Neuron (in vitro differentiated cells): ENCODE results near the gene GPX4.

Experiments
- H2AFZ ChIP-seq: one replicate; pipeline ENCODE4 v1.6.1; 2013; ENCODE audit warnings: low read depth, mild to moderate bottlenecking, inconsistent platforms, low read length, moderate library complexity
- H3K27me3 ChIP-seq: one replicate; pipeline ENCODE4 v1.6.1; 2013; ENCODE audit warnings: low read length; ENCODE audit not compliant: insufficient read depth
- H3K36me3 ChIP-seq: one replicate; pipeline ENCODE4 v1.6.1; 2013; ENCODE audit warnings: low read length; ENCODE audit not compliant: insufficient read depth
- H3K4me1 ChIP-seq: one replicate; pipeline ENCODE4 v1.6.1; 2013; ENCODE audit warnings: low read length; ENCODE audit not compliant: insufficient read depth
- H3K4me3 ChIP-seq: 2 replicates; pipeline ENCODE4 v1.5.1; 2013; ENCODE audit warnings: mild to moderate bottlenecking, low read length, moderate library complexity
- H3K9me3 ChIP-seq: one replicate; pipeline ENCODE4 v1.6.1; 2013; ENCODE audit warnings: low read length

Gene GPX4

GRCh38 chr19:1084024-1084868 is 19.5 kb upstream of the GPX4 start:
- no peak overlapping the region for H3K4me3 ChIP-seq
- no peaks in the 10 kb centered on the region for H3K27me3 ChIP-seq
- H3K9me3 ChIP-seq: no peaks in the 10 kb centered on the region
- H3K4me1 ChIP-seq: no peaks in the 10 kb centered on the region
- H2AFZ ChIP-seq: no peak overlapping the region
- peaks cover 18% of the 10 kb centered on the region for H3K36me3 ChIP-seq

DNA sequence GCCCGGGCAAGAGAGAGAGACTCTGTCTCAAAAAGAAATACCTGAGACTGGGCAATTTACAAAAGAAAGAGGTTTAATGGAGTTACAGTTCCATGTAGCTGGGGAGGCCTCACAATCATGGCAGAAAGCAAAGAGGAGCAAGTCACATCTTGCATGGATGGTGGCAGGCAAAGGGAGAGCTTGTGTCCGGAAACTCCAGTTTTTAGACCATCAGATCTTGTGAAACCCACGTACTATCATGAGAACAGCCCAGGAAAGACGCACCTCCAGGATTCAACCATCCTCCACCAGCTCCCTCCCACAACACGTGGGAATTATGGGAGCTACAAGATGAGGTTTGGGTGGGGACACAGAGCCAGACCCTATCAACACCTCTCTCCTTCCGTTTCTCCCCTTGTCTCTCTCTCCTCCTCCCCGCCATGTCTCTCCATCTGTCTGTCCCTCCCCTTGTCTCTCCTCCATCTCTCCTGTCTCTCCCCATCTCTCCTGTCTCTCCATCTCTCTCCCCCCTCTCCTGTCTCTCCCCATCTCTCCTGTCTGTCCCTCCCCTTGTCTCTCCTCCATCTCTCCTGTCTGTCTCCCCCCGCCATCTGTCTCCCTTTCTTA is 18.6 kb upstream of the GPX4 start:
- no peak overlapping the region for H3K4me3 ChIP-seq
- no peaks in the 10 kb centered on the region for H3K9me3 ChIP-seq
- H3K27me3 ChIP-seq: no peaks in the 10 kb centered on the region
- peaks cover 22% of the 10 kb centered on the region for H3K36me3 ChIP-seq
- H2AFZ ChIP-seq: no peak overlapping the region
- H3K4me1 ChIP-seq: no peaks in the 10 kb centered on the region

DNA sequence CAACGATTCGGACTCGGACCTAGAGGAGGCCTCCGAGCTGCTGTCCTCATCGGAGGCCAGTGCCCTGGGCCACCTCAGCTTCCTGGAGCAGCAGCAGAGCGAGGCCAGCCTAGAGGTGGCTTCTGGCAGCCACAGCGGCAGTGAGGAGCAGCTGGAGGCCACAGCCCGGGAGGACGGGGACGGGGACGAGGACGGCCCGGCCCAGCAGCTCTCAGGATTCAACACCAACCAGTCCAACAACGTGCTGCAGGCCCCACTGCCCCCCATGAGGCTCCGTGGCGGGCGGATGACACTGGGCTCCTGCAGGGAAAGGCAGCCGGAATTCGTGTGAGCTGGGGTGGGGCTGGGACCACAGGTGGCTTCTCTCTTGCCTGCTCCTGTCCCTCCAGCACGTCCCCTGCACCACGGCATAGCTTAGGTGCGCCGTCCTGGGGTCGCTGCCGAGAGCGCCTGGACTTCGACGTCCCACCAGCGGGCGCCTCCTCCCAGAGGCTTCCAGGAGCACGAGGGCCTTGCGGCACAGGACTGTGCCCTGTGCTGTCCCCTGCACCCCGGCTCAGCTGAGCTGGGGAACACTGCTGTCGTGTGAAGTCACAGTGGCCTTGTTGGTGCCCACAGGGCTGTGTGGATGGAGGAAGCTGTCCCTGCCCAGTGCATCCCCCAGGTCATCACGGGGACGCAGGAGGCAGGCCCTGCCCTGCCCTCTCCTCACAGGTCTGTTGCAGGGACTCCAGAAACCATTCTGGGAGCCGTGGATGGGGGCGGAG is 17.9 kb upstream of the GPX4 start:
- H3K9me3 ChIP-seq: no peaks in the 10 kb centered on the region
- H3K27me3 ChIP-seq: no peaks in the 10 kb centered on the region
- H3K4me3 ChIP-seq: no peak overlapping the region
- no peak overlapping the region for H2AFZ ChIP-seq
- H3K4me1 ChIP-seq: no peaks in the 10 kb centered on the region
- H3K36me3 ChIP-seq: peaks cover 25% of the 10 kb centered on the region

- Histone ChIP-seq H3K27me3 (no peaks in the 10 kb centered on the region), H3K36me3 (peaks cover 30% of the 10 kb centered on the region), H2AFZ (no peak overlapping the region), H3K4me3 (no peak overlapping the region), H3K4me1 (no peaks in the 10 kb centered on the region), H3K9me3 (no peaks in the 10 kb centered on the region)
Measured at GRCh38 chr19:1086613-1087012, 17.2 kb upstream of the GPX4 start.

DNA sequence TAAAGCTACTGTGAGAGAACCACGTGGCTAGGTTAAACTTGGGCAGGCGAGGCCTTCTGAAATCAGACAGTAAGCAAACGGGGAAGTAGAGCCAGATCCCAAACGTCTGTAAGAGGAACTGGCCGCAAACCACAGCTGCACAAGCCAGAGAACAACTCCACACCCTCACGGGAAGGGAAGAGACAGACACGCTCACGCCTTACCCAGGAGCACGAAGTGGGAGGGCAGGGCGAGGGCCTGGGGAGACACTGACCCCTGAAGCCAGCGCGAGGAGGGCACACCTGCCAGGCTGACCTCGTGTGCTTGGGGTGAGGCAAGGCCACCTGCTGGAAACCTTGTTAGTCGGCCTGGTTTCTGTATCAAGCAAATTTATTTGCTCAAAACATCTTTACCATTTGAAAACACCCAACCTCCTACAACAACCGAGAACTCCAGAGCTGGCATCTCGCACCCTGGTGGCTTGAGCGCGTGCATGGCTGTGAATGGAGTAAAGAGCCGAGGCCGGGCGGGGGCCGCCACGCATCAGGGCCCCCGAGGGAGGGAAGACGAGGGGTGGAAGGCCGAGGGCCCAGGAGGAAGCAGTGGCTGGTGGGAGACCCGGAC is 15.9 kb upstream of the GPX4 start:
- peaks cover 37% of the 10 kb centered on the region for H3K36me3 ChIP-seq
- no peaks in the 10 kb centered on the region for H3K4me1 ChIP-seq
- H3K27me3 ChIP-seq: no peaks in the 10 kb centered on the region
- no peak overlapping the region for H3K4me3 ChIP-seq
- H2AFZ ChIP-seq: no peak overlapping the region
- no peaks in the 10 kb centered on the region for H3K9me3 ChIP-seq

- peaks cover 37% of the 10 kb centered on the region for H3K36me3 ChIP-seq
- H2AFZ ChIP-seq: no peak overlapping the region
- no peaks in the 10 kb centered on the region for H3K9me3 ChIP-seq
- H3K4me1 ChIP-seq: peaks cover 3% of the 10 kb centered on the region
- H3K27me3 ChIP-seq: no peaks in the 10 kb centered on the region
- H3K4me3 ChIP-seq: no peak overlapping the region
Measured at GRCh38 chr19:1088416-1089010, 15.3 kb upstream of the GPX4 start.

DNA sequence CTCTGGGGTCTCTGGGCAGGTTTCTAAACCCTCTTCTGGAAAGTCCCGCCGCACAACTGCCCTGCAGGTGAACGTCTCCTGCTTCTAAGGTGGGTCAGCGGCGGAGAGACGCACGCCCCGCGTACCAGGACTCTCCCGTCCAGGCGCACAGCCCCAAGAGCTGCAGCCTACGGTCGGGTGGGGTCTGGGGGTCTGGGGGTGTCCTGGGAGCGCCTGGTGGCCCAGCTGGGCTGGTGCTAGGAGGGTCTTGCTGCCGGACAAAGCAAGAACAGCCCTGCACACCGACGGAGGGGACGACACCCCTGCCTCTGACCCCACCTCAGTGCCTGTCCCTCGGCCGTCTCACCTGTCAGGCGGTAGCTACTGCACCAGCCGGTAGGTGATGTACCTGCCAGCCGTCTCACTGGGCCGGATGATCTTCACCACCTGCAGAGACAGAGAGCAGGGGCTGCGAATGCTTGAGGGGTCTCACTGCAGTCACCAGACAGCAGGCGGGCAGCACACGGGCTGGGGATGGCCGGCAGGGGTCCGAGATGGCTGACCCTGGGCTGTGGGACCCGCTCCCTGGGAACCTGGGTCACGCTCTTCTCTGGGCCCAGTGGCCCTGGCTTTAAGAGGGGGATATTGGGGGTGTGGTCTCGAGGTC is 14.5 kb upstream of the GPX4 start:
- no peak overlapping the region for H3K4me3 ChIP-seq

DNA sequence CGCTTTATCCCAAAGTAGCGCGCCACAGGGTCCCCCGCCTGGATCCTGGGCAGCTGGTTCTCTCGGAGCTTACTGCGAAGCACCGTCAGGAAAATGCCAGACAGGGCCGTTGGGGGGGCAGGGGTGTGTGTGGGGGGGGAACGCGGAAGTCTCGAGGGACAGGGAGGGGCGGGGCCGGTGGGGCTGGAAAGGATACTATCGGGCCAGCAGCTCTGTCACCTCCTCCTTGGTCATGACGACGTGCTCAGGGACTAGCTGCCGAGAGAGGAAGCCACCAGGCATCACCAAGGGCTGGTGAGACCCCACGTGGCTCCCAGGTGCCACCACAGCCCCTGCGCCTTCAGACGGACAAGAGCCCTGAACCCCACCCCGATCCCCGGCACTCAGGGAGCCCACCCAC is 13.9 kb upstream of the GPX4 start:
- no peaks in the 10 kb centered on the region for H3K27me3 ChIP-seq
- H3K4me1 ChIP-seq: peaks cover 15% of the 10 kb centered on the region
- H3K9me3 ChIP-seq: no peaks in the 10 kb centered on the region
- peaks cover 37% of the 10 kb centered on the region for H3K36me3 ChIP-seq
- no peak overlapping the region for H3K4me3 ChIP-seq
- no peak overlapping the region for H2AFZ ChIP-seq

More for the DNA sequence above, 14.5 kb upstream of the GPX4 start:
- Histone ChIP-seq H2AFZ (no peak overlapping the region), H3K36me3 (peaks cover 37% of the 10 kb centered on the region), H3K9me3 (no peaks in the 10 kb centered on the region), H3K27me3 (no peaks in the 10 kb centered on the region), H3K4me1 (peaks cover 10% of the 10 kb centered on the region)

GRCh38 chr19:1090731-1091543 is 12.9 kb upstream of the GPX4 start:
- Histone ChIP-seq H3K27me3 (no peaks in the 10 kb centered on the region), H3K9me3 (no peaks in the 10 kb centered on the region), H3K36me3 (peaks cover 37% of the 10 kb centered on the region), H3K4me3 (no peak overlapping the region), H2AFZ (no peak overlapping the region), H3K4me1 (peaks cover 19% of the 10 kb centered on the region)

DNA sequence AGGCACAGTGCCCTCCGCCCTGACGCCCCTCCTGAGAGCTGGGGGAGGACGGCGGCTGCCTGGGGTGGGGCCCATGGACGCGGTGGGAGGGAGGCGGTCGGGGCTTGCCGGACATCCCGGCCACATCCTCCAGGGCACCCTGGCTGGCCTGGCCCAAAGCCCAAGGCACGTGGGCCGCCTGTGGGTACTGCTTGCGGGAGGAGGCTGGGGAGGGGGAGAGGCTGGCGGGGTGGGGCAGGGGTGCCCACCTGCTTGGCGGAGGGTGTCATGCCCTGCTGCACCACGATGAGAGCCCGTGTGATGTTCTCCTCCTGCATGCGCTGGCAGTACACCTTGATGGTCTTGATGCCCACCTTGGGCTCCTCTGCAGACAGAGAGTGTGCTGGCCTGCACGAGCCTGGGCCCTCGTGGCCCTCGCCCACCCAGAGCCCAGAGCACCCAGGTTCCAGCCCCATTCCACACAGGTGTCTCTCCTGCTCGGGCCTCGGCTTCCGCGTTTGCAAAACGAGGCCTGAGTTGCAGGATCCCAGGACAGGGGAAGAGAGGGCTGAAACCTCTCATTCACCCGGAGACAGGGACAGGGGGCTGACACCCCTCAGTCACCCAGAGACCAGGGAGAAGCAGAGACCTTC is 12.1 kb upstream of the GPX4 start:
- Histone ChIP-seq H3K27me3 (no peaks in the 10 kb centered on the region), H3K36me3 (peaks cover 37% of the 10 kb centered on the region), H3K9me3 (no peaks in the 10 kb centered on the region), H3K4me3 (no peak overlapping the region), H2AFZ (no peak overlapping the region), H3K4me1 (peaks cover 19% of the 10 kb centered on the region)

GRCh38 chr19:1093330-1093729 is 10.5 kb upstream of the GPX4 start:
- Histone ChIP-seq H2AFZ (no peak overlapping the region), H3K36me3 (peaks cover 28% of the 10 kb centered on the region), H3K27me3 (no peaks in the 10 kb centered on the region), H3K4me3 (no peak overlapping the region), H3K4me1 (peaks cover 19% of the 10 kb centered on the region), H3K9me3 (no peaks in the 10 kb centered on the region)
